Tibial nerve (tissue), 4 donors: Measurements from ENCODE around the gene TULP4.
"Not testable (repeated sequence)": the region's sequence is repeated elsewhere in the genome, so short reads cannot be mapped to it uniquely, and the experiment has no call there.

ENCODE experiments used
- CTCF ChIP-seq, 5 experiments: fragments of 200-600 bp in 3 of 5; fragments of 450-650 bp in 2 of 5; sonication (generic) in 3 of 5; IDR thresholded peaks; one replicate each; pipeline ENCODE4 v1.5.1; 2016 to 2019; ENCODE audit warnings: antibody characterized with exemption in 5 of 5, mild to moderate bottlenecking in 3 of 5, moderate library complexity in 2 of 5
- EP300 ChIP-seq, 2 donors: sonication (generic); formaldehyde crosslinking; IDR thresholded peaks; one replicate each; pipeline ENCODE4 v1.6.1; 2017; ENCODE audit warnings: antibody characterized with exemption in 2 of 2, mild to moderate bottlenecking in 1 of 2
- POLR2A ChIP-seq, 2 donors: fragments of 450-650 bp; IDR thresholded peaks; one replicate each; pipeline ENCODE4 v1.6.1; 2017; ENCODE audit warnings: antibody characterized with exemption in 2 of 2, mild to moderate bottlenecking in 2 of 2, moderate library complexity in 2 of 2

DNA sequence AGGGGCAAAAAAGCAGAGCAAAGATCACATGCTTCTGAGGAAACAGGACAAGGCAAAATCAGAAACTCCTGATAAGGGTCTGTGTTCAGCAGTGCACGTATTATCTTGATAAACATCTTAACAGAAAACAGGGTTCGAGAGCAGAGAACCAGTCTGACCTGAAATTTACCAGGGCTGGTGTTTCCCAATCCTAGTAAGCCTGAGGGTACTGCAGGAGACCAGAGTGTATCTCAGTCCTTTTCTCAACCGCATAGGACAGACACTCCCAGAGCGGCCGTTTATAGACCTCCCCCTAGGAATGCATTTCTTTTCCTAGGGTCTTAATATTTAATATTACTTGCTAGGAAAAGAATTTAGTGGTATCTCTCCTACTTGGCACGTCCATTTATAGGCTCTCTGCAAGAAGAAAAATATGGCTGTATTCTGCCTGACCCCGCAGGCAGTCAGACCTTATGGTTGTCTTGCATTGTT, 15.4 kb upstream of the TULP4 start:
- TF ChIP-seq CTCF, POLR2A, EP300 (IDR thresholded peaks at IDR 0.05): not testable (repeated sequence)
